ENCODE measurements around the gene VPS13D.

VPS13D gene

GRCh38 chr1:12552951-12553921, 323.4 kb downstream of the VPS13D start:
- no peak for DNase-seq (ENCODE audit: low read depth in 3 of 3)

GRCh38 chr1:12553963-12554362, 324.1 kb downstream of the VPS13D start:
- DNase-seq (ENCODE audit: low read depth in 3 of 3), result no peak

- DNase-seq (ENCODE audit: low read depth in 3 of 3), result no peak
Measured at GRCh38 chr1:12554521-12555305, 324.9 kb downstream of the VPS13D start.

DNA sequence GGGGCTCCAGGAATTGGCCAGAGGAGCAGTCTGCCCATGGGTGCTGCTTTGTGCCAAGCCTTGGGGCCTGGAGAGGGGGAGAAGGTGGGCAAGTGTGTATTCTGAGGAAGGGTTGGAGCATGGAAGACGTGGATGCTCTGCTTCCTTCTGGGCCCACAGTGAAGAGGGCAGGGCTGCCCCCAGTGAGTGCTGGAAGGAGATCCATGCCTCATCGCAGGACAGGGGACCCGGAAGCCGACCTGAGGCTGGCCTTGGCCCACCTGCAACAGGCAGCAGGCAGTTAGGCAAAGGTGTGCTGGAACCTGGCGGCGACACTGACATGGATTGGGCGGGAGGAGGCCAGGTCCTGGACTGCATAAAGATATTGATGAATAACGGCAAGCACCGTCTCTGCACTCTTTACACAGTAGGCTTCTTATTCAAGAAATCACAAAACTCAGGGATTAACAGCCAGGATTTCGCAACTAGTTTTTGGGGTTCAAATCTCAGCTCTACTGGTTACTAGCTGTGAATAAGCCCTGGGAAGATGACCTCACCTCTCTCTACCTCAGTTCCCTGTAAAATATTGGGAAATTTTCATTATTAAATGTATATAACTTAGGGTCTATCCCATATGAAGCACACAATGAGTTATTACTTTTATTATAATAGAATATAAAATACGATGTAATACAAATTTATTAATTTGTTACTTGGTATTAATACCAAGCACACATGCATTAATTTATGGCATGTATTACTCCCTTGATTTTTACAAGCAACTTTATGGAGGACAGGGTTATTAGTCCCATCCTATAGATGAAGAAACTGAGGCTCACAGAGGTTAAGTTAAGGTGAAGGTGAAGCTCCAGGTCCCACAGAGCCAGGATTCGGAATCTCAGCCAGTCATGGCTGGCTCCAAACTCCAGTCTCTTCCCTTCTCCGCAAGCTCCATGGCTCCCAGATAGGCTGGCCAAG, 325.9 kb downstream of the VPS13D start:
- DNase-seq (ENCODE audit: low read depth in 3 of 3), result no peak

GRCh38 chr1:12556368-12556930, 326.6 kb downstream of the VPS13D start:
- no peak for DNase-seq (ENCODE audit: low read depth in 3 of 3)

DNA sequence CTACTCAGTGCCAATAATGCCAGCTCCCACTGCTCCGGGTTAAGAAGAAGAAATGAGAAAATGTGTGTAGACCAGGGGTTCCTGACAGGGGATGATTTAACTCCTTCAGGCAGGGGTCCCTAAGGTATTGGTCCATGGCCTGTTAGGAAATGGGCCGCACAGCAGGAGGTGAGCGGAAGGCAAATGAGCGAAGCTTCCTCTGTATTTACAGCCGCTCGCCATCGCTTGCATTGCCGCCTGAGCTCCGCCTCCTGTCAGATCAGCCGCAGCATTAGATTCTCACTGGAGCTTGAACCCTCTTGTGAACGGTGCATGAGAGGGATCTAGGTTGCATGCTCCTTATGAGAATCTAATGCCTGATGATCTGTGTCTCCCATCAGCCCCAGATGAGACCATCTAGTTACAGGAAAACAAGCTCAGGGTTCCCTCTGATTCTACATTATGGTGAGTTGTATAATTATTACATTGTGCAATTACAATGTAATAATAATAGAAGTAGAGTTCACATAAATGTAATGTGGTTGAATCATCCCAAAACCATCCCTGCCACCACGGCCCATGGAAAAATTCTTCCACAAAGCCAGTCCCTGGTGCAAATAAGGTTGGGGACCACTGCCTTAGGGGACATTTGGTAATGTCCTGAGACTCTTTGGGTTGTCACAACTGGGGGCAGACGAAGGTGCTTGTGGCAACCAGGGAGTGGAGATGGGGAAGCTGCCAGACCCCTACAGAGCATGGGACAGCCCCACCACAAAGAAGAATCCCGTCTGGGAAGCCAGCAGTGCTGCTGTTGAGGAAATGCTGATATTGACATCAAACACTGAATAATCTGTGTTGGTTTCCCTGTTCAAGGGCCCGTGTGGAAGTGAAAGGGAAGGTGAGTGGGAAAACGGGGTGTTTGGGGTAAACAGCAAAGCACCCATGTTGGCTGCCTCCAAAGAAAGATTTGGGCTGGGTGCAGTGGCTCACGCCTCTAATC, 327.4 kb downstream of the VPS13D start:
- no peak for DNase-seq (ENCODE audit: low read depth in 3 of 3)

- DNase-seq (ENCODE audit: low read depth in 3 of 3), result no peak
Measured at GRCh38 chr1:12561121-12561520, 331.3 kb downstream of the VPS13D start.
